ENCODE data around the gene TNS3.

TNS3 gene

GRCh38 chr7:47368190-47368812, 213.6 kb downstream of the TNS3 start:
- no peak for DNase-seq (ENCODE audit: low read depth in 2 of 2)

GRCh38 chr7:47367369-47367768, 214.5 kb downstream of the TNS3 start:
- DNase-seq (ENCODE audit: low read depth in 2 of 2), result no peak

- no peak for DNase-seq (ENCODE audit: low read depth in 2 of 2)
Observed at GRCh38 chr7:47366960-47367359, 215.0 kb downstream of the TNS3 start.

GRCh38 chr7:47366211-47366610, 215.7 kb downstream of the TNS3 start:
- DNase-seq (ENCODE audit: low read depth in 2 of 2), result no peak

DNA sequence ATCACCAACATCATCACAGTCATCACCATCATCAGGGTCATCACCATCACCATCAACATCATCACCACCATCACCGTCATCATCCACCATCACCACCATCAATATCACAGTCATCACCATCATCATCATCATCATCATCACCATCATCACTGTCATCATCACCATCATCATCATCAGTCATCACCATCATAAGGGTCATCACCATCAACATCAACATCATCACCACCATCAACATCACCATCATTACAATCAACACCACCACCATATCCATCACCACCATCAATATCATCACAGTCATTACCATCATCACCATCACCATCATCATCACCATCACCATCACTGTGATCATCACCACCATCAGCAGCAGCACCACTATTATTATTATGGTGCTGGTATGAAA, 218.9 kb downstream of the TNS3 start:
- DNase-seq (ENCODE audit: low read depth in 2 of 2), result no peak

- DNase-seq (ENCODE audit: low read depth in 2 of 2), result no peak
Observed at GRCh38 chr7:47361746-47362215, 220.1 kb downstream of the TNS3 start.

- DNase-seq (ENCODE audit: low read depth in 2 of 2), result no peak
Observed at GRCh38 chr7:47361236-47361635, 220.7 kb downstream of the TNS3 start.

DNA sequence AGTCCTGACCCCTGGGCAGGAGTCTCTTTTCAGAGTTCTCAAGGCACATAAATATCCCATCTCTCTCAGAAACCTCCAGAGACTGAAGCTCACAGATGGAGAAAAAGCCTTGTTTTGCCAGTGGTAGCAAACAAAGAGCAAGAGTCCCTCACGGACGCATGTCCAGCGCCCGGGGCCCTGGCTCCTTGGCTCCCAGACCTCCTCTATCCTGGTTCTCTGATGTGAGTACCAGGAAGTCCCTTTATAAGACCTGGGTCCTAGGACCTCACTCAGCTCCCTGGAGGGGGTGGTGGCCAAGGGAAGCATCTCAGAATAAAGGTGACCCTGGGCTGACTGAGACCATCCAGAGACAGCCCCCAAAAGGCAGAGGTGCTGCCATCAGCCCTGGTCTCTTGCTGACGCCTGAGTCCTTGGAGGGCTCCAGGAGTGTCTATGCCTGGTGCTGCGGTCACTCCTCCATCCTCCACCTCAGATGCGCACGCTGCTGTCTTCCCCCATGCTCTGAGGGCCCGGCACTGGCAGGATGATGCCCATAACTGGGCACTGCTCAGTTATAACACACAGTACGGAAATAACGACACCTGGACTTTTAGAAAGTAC, 221.5 kb downstream of the TNS3 start:
- no peak for DNase-seq (ENCODE audit: low read depth in 2 of 2)

GRCh38 chr7:47358944-47359588, 222.8 kb downstream of the TNS3 start:
- DNase-seq (ENCODE audit: low read depth in 2 of 2), result no peak

GRCh38 chr7:47358357-47358756, 223.6 kb downstream of the TNS3 start:
- no peak for DNase-seq (ENCODE audit: low read depth in 2 of 2)

DNA sequence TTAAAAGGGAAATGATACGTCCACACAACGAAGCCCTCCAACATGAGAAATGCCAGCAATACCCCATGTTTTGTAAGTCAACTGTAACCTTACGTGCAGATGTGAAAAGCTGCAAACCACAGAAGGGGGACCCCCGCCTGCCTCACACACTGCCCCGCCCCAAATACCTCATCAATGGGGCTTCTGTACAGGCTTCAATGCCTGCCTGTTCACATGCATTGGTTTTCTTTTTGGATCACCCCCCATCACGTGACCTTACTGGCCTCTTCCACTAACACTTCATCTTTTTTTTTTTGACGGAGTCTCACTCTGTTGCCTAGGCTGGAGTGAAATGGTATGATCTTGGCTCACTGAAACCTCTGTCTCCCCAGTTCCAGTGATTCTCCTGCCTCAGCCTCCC, 224.0 kb downstream of the TNS3 start:
- no peak for DNase-seq (ENCODE audit: low read depth in 2 of 2)

DNA sequence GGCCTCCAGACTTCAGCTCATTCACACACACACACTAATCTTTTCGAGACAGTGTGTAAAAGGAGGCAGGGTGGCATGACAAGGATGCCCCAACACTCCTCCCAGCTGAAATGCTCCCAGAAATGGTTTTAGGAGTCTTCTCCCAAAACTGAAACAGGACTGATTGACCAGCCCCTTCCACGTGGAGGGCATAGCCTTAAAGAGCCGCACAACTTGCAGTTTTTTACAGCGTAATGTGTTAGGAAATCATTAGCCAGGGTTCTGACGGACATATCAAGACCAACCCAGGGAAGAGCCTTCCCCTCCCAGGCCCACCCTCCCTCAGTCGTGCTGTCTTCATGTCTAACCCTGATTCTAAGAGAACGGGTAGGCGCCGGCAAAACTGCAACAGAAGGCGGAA, 224.6 kb downstream of the TNS3 start:
- DNase-seq (ENCODE audit: low read depth in 2 of 2), result no peak

GRCh38 chr7:47356261-47356660, 225.7 kb downstream of the TNS3 start:
- no peak for DNase-seq (ENCODE audit: low read depth in 2 of 2)

DNA sequence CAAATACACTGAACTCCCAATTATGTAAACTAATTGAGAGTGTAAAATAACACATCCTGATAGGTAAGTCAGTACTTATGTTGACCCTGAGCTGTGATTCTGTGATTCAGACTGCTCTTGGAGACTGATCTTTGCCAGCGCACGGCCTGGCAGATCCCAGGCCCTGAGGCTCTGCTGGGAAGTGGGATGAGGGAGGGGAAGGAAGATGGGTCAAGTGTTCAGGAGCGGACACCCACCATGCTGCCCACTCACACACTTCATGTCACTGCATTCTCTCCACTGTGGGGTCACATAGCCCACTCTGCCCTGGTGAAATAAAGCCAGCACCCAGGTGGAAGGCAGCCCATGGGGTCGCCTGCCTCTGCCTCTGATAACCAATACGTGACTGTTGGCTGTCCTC, 226.2 kb downstream of the TNS3 start:
- DNase-seq (ENCODE audit: low read depth in 2 of 2), result no peak

DNA sequence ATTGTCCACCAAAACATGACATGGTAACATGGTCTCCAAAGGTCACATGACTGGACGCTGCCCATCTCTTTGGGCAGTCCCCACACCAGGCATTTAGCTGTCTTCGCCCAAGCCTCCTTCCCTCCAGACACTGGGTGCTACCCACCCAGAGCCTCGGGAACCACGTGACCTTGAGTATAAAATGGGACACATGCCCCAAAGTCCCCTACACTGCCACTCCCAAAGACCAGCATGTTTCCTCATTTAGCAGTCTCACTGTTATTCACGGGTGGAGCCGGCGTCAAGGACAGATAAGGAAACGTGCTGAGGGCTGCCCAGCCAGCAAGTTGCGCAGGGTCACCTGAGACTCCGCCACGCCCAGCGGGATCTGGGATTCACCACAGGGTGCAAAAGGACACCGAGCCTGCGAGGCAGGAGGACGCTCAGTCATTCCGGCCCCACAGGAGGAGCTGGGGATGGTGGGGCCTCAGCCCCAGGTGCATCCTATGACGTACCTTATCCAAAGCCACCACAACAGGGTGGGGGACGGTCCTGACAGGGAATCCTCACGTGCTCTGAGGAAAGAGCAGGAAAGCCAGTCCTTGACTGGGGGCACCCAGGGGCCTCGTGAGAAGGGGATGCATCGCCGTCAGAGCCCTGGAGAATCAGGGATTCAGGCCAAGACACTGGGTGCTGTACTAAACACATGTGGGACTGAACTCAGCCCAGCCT, 226.9 kb downstream of the TNS3 start:
- no peak for DNase-seq (ENCODE audit: low read depth in 2 of 2)

DNA sequence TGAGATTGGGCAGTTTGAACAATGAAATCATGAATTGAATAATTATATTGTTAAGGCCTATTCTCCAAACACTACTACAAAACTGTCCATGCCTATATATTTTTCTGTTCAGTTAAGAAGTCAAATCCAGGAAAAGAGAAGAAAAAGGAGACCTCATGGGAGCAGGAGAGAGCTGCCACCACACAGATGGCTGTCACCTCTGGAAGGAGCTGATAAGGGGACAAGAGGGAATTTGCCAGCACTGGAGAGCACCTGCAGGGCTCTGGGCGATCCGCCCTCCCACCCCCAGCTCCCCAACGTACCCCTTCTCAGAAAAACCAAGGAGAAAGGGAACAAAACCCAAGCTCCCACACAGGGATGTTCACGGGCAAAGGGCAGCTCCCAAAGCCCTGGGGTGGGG, 227.8 kb downstream of the TNS3 start:
- DNase-seq (ENCODE audit: low read depth in 2 of 2), result no peak

DNA sequence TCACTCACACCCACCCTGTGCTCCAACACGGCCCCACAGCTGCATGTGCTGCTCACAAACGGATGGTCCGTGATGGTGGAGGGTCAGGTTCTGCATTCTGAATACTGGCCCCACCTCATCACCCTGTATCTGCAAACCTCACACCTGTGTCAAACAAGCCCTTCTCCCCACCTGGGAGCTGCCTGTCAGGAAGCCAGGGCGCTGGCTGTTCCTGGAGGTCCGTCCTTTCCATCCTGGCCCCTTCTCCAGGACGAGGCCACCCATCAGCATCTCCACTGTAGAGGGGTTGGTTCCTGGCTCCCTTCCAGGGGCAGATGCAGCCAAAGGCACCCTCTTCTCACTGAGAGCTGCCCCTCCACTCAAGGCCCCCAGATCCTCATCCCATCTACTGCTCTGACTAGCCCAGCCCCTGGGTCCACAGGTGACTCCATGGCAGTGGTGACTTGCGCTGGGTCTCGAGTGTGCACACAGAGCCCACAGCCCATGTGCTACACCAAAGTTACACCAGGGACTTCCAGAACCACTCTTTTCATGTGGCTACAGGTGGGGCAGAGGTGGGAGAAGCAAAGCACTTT, 229.4 kb downstream of the TNS3 start:
- DNase-seq (ENCODE audit: low read depth in 2 of 2), result no peak

- DNase-seq (ENCODE audit: low read depth in 2 of 2), result no peak
Observed at GRCh38 chr7:47351233-47352154, 230.4 kb downstream of the TNS3 start.

- no peak for DNase-seq (ENCODE audit: low read depth in 2 of 2)
Observed at GRCh38 chr7:47350425-47350824, 231.5 kb downstream of the TNS3 start.

DNA sequence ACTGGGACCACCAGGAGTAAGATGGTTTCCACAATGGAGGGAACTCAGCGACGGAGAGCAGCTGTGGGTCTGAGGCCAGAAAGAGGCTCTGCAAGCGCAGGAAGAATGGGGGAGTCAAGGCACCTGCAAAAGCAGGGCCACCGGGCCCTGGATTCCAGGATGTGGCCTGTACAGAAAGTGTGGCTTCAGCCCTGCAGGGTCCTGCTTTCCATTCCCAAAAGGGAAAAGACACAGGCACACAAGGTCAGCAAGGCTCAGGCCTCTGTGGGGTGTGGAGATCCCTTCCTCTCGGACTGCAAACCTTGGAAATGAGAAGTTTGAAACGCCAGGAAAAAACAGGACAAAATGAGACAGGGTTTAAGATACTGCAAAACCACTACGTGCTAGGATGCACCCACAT, 232.5 kb downstream of the TNS3 start:
- DNase-seq (ENCODE audit: low read depth in 2 of 2), result no peak

DNA sequence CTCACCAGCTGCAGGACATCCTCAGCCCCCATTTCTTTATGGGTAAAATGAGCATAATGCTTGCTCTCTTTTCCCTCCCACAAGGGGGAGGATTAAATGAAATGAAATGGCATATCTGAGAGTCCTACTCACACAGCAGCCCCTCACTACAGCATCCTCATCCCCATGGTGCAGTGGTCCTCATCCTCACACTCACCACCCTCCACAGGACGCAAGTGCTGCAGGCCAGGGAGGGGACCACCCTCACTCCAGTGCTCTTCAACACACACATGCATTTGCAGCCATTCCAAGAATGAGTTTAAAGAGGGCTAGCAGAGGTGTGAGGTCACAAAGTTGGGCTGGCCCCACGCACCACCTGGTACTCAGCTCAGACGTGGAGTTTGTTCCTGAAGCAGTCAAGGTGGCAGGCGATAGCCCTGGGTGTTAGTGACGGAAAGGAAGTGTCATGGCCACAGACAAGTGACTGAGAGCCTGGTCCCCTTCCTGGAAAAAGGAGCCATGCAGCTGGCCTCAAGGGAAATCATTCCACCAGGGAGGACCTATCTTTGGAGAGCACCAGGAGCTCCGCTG, 234.0 kb downstream of the TNS3 start:
- no peak for DNase-seq (ENCODE audit: low read depth in 2 of 2)

Measured in stimulated activated CD4-positive, alpha-beta T cell treated with anti-CD3 and anti-CD28 coated beads, Interleukin-1b, Interleukin-23, amount 100 ng/mL, for 1 hour (primary cell).